Measurements from ENCODE around the gene GOLIM4.

GOLIM4 gene

DNA sequence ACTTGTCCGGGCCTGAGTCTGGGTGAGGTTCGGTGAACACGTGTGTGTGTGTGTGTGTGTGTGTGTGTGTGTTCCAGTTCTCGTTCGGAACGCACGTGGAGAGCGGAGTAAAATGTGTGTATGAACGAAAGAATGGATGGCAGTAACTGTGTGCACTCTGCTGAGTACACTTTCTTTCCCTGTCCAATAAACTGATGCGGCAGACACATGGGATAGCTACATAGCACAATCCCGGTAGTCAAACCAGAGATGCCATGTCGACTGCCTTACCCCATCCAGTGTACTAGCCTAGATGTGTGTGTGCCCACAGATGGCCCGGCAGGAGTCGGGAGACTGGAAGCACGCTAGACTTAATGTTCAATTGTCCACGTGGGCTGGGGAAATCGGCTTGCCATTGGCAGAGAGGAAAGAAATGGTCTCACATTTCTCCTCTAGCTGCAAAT is 507 bp upstream of the GOLIM4 start:
- DNase-seq = peak; percentile 47

DNA sequence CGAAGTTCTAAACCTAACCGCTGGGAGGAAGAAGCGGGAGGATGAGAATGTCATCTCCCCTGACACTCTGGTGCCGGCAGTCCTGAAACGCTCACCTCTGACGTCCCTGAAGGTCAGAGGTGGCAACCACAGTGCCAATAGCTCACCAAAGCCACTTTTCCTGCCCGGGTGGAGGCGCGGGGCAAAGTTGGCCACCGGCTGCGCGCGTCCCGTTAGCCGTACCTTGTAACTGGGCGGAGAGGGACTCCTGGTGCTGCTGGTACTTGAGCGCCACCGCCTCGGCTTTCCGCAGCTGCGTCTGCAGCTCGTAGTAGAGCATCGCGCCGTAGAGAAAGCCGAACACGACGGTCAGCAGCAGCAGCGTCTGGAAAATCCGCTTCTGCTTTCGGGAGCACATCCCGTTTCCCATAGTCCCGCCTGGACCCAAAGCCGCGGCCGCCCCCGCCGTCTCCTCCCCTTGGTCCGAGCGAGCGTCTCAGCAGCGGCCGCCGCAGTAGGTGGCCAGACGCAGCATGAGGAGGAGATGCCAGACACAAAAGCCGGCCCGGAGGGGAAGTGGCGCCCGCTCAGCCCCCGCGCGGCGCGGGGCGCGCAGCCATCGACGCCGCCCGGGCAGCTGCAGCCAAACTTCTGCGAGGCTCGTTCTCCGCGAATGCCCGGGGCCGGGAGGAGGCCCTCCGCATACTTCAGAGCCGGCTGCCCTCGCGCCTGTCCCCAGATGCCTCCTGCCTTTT is 680 bp downstream of the GOLIM4 start:
- DNase-seq = peak; percentile 85

DNA sequence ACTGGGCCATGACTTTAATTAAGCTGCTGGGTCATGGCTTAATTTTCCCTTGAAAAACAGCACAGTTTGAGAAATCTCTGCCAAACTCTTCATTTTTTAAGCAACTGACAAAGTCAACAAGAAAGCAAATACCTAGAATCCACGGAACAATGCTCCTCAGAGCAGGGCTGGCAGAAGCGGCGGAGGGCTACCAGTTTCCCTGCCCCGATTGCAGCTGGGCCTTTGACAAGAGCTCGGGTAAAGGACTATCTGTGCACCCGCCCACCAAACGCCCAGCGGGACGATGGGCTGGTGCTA is 1.2 kb downstream of the GOLIM4 start:
- no peak for DNase-seq

DNA sequence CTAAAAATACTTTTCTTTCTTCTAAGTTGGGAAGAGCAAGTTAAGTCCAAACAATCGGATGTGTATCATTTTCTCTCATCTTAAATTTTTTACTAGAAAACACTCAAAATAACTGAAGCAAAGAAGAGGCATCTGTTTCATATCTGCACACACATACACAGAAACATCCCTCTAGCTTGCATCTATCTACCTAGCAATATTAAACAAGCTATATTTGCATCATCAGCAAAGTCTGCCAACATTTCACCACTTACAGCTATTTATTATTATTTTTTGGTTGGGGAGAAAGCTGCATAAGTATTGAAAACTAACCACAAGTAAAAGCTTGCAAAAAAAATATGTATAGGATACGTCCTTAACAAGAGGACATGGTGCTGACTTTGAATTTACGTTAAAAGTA is 1.9 kb downstream of the GOLIM4 start:
- DNase-seq = no peak

DNA sequence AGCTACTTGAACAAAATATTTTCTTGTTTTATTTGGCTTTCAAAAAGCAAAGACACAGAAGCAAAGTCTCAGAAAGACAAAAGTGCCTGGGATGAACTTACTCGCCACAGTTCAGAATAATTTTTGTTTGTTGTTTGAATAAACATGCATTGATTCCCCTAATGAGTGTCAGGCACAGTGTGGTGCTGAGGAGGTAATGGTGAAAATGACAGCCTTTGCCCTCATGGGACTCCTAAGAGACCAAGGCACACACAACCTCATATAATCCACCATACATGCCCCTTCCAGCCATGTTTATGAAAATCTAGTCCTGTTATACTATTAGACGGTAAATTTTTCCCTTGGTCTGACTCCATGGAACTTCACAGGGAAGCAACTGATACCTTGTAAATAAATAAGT is 2.5 kb downstream of the GOLIM4 start:
- no peak for DNase-seq

DNA sequence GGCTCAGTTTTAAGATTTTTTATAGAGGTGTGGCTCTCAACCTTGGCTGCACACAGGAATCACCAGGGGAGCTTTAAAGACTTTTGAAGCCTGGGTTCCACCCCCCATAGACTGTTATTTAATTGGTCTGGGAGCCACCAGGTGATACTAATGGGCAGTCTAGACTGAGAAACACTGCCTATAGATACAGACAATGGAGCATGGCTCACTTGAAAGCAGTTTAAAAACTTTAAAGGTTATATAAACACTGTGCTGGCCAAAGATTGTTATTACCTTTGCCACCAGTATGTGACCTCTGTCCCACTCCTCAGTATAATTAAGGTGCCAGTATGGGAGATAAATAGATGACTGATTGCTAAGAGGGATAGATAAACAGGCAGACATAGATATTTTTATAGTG is 3.8 kb downstream of the GOLIM4 start:
- DNase-seq = no peak

DNA sequence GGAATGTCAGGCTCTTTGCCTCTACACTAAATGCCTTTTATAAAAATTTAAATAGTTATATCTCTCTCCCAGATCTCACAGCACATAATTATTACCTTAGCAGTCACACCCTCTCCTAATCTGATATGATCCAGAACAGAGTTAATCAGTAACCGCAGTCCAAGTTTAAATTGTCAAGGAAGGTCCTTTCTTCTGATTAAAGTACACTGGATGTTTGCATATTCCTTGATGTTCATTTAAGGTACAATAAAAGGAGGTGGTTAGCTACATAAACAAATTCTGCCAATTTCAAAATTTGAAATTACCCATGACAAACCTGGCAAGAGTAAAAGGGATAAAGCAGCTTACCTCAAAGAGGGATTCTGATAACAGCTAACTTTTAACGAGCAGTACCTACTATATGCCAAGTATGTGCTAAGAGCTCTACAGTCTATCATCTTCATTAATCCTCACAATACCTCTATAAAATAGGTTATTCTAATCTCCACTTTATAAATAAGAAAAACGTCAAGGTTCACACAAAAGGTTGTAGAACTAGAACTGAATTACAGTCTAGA is 4.3 kb downstream of the GOLIM4 start:
- DNase-seq = no peak

DNA sequence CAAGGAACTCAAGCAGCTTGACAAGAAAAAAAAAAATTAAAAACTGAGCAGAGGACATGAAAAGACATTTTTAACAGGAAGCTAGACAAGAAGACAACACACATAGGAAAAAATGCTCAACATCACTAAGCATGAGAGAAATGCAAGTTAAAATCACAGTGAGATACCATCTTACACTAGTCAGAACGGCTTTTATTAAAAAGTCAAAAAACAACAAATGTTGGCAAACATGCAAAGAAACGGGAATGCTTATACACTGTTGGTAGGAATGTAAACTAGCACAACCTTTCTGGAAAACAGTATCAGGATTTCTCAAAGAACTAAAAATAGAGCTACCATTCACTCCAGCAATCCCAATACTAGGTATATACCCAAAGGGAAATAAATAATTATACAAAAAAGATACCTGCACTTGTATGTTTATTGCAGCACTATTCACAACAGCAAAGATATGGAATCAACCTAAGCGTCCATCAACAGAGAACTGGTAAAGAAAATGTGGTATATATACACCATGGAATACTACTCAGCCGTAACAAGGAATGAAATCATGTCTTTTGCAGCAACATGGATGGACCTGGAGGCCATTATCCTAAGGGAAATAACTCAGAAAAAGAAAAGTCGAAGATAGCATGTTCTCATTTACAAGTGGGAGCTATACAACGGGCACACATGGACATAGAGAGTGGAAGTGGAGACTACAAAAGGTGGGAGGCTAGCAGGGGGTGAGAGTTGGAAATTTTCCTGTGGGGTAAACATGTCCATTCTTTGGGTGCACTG is 5.2 kb downstream of the GOLIM4 start:
- DNase-seq = no peak

DNA sequence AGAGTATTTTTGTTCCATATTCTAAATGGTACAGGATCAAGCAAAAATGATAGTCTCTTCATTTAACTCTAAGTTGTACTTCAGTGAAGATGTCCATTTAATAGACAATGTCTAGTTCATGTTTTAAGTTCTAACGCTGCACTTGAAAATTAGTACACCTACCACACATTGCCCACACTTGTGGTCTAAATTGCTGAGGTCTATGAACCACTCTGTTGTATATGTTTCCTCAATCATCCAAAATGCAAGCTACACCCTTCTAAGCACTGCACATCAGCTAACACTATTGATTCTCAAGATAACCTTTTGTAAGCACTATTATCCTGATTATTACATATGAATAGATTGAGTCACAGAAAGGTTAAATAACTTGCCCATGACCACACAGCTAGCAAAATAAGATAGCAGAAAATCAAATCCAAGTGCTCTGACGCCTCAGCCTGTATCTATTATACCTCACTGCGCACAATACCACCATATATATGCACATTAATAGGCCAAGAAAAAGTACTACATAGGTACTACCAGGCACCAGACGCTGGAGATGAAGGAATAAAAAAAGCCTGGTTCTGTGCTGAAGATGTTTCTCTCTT is 6.4 kb downstream of the GOLIM4 start:
- no peak for DNase-seq

DNA sequence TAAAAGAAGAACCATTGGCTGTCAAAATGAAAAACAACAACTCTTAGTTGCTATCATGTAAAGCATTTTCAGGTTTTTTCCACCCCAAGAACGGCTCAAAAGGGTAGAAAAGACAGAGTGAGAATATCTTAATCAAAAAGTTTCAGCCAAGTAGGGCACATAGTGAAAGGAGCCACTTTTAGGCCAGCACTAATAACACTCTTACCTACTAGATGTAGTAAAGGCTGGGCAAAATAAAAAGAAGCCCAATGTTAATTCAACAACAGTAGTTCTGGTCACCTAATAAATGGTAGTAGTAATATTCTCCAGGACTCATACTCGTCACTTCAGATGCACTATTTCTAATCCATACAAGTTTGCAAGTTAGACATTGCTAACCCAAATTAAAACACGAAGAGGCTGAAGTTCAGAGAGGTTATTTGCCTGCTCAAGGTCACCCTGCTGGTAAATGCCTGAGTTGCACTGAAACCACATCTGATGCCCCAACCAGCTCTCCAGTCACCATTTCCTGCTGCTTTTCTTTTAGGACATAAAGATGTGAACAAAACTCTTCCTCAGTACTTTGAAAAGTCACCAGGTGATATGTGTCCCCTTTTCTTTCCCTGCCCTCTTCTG is 7.5 kb downstream of the GOLIM4 start:
- peak; percentile 20 for DNase-seq

DNA sequence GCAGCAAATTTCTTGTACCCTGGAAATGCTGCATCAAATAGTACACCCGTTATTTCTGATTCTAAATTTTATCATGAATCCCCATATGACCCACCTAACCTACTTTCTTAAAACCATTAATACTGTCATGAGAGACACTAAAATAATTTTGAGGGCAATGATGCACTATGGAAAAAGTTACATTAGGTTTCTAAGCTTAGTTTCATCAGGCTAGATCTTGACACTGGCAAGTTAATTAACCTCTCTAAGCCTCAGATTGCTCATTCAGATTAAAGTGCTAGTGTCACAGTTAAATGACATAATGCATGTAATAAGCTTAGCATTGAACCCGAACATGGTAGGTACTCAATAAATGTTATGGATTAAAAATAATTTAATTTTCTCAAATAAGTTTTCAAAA is 8.2 kb downstream of the GOLIM4 start:
- no peak for DNase-seq

DNA sequence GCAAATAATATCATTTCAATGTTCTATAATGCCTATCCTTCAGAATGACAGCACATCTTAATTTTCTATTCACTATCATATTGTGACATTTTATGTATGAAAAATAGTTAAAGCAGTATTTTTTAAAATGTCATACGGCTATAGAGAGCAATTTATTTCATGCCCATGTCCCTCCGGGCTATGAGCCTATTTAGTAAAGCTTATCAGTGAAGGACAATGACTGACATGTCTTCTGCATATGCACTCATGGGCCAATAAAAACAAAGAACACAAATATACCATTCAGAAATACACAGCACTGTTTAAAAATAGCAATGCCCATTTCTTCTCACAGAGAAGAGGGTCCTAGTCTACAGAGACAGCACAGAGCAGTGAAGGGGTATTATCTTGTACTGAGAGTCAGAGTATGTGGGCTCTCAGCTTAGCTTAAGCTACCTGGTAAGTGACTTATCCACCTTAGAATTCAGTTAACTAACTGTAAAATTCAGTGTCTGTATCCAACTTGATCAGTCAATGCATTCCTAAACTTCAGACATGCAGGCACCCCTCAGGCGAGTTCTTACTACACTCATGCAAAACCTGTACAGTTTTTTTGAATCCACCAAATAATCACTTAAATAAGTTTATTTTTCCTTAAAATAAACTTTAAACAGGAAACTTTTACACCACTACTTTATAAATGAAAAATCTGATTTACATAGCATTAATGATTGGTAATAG is 9.0 kb downstream of the GOLIM4 start:
- DNase-seq = no peak

DNA sequence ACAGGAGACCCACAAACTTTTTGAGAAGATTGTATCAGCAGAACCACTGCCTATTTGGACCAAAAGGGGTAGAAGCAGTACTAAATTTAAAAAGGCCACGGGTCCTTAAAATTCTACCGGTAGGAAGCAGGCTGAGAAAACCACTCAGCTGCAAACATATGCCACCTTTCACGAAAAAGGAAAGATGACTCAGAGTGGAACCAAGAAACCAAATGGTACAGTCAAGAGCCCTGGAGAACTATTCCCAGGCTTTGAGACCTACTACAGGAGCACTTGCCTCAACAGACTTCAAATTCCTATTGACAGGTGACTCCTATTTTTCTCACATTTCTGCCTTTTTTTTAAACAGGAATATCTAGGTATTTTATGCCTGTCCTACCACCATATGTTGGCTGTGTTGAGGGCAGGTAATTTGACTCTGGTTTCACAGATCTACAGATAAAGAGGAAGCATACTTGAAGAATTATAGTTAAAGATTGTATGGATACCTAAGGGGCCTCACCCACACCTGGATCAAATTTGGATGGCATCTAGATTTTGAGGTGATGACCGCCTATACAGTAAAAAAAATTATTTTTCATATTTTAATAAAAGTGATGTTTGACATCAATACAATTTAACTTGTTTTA is 10.1 kb downstream of the GOLIM4 start:
- peak; percentile 6 for DNase-seq

DNA sequence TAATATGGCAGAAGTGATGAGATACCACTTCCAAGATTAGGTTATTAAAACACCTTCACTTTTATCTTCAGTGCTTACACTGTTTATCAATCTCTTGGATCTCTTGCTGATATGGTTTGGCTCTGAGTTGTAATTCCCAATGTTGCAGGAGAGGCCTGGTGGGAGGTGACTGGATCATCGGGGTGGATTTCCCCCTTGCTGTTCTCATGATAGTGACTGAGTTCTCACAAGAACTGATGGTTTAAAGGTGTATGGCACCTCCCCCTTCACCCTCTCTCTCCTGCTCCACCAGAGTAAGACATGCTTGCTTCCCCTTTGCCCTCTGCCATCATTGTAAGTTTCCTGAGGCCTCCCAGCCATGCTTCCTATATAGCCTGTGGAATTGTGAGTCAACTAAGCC is 11.8 kb downstream of the GOLIM4 start:
- DNase-seq = no peak

DNA sequence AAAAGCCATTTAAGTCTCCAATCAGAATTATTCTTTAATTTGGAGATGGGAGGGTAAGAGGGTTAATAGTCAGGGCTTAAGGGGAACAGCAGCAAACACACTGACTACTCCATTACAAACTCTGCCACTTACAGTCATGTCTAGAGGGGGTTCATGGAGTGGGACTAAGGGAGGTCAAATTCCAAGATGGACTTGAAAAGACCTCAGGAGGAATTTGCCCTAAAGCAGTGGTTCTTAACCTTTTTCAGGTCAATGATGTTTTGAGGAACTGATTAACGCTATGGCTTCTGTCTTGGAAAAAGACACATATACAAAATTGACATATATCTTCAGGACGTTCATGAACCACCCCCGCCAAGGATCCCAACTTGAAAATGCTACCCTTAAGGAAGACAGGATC is 13.9 kb downstream of the GOLIM4 start:
- no peak for DNase-seq

DNA sequence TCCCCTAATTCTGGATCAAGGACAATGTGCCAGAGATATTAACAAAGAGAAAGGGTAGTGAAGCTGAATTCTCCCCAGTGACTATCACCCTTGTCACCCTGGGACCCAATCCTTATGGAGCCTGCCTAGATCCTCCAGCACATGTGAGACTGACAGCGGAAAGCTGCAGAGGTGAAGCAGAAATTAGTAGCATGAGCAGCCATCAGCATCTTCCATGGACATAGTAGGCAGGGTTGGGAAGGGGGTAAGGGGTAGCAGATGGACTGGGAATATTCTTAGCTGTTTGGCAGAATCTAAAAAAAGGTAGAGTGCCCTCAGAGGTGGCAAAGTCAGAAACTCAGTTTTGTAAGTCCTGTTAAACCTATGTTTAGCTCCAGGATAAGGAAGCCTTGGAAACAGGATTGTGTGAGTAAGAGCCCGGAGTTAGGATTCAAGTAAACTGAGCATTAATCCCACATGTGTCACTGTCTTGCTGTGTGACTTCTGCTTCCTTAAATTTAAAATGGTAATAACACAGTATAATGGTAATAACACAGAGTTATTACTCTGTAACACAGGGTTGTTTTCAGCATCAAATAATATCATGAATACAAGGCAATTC is 14.5 kb downstream of the GOLIM4 start:
- DNase-seq = no peak

DNA sequence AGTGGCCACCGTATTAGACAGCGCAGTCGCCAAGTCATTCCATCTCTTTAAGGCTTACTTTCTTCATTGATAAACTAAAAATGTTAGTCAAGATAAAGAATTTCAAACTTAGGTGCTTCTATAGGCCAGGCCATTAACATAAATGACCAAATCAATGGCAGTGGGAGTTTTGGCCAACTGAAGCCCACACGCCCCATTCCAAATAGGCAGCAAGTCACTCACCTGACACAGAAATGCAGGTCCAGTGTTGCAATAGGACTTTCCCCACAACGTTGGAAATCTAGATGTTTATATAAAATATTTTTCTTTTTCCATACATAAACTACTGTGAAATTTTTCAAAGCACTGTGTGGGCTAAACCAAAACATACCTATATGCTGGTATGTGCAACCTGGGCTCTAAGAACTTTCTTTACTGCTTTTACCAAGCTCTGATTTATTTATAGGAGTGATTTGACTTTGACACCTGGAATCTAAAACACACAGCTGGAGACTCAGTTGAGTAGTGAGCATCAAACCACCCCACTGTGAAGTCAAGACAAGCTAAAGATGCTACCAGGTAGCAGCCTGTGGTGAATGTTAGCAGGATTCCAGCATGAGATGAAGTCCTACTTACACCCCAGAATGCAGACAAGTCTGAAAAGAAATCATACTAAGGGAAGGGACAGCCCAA is 15.1 kb downstream of the GOLIM4 start:
- no peak for DNase-seq

DNA sequence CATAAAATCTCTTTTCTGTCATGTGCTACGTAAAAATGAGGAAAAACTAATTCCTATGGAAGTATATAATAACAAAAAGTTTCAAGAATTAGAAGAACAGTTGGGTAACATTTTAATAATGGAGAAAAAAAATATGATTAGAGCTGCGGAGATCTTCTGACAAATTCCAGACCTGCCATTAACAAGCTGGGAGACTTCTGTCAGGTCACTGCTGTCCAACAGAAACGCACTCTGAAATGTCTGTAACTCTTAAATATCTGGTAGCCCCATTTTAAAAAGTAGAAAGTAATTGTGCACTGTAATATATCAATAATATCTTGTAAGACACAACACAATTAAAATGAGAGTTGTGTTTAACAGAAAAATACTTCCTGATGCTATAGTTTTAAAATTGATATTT is 15.7 kb downstream of the GOLIM4 start:
- DNase-seq = no peak

DNA sequence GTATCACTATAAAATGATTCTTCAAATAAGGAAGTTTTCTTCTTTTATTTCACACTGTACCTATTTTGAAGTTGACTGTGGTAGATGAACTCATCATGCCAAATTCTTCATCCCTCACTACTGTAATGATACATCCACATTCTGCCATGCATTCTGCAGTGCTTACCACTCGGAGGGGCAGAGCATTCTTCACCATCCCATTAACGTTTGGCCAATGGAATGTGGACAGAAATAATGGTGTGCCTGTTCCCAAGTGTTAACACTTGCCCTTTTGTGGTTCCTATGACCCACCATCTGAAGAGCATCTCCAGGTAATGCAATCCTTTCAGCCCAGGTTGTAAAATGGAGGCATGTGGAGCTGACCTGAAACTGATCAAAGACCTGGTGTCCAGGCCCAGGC is 18.6 kb downstream of the GOLIM4 start:
- no peak for DNase-seq

DNA sequence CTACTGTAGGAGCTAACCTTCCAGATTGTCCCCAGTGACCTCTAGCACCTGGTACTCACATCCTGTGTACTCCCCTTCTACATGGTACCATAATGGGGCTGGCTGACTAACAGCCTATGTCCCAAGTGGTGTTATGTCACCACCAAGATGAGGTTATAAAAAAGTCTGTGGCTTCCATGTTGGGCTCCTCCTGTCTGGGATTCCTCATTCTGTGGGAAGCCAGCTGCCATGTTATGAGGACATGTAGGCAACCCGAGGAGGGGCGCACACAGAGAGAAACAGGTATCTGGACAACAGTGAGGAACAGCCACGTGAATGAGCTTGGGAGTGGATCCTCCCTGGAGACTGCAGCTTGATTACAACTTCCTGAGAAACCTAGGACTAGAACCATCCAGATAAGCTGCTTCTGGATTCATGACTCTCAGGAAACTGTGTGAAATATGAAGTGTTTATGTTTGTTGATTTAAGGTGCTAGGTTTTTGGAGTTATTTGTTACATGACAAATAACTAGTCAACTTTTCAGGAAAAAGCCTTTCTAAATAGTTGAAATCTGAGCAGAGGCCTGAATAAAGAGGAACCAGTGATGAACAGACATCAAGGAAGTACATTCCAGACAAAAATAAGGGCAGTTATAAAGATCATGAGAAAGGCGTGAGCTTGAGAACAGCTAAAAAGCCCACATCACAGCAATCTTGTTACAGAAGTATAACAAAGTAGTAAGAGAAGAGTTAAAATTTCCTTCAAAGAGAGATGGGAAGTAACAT is 21.7 kb downstream of the GOLIM4 start:
- DNase-seq = no peak

DNA sequence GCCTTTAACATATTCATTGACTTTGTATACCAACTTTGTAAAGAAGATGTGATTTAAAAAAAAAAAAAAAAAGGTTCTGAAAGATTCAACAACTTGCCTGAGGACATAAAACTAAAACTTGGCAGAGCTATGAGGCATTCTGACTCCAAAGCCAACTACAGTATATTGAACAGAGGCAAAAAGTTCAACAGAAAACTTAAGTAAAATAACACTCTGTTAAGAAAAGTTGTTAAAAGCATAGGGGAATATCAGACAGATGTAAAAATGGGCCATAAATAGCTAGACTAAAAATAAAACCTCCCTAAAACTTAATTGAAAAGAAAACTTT is 23.4 kb downstream of the GOLIM4 start:
- DNase-seq = no peak

Data from NK-92 treated with Interleukin-12 subunit alpha and Interleukin-12 subunit beta, amount 100 ng/mL, for 24 hours (cell line).